Tongue (tissue), 2 donors: Measurements from ENCODE around the gene NTNG2. TPM values are rescaled to one million over a fixed set of nuclear protein-coding genes. Genes with fewer than 3 reads are reported as not detected.

ENCODE experiments used
- DNase-seq: peaks from one replicate; pipeline ENCODE4 v3.0.0-alpha.2; 2015
- total RNA-seq: library from RNA; depleted of rRNA; stranded (reverse); fragments of >200 nt; gene quantifications from one replicate; pipeline ENCODE4 v1.2.3, GENCODE V29; 2014

Gene NTNG2
- total RNA-seq, 1 donor from 2014 or later, result 1.3 TPM

DNA sequence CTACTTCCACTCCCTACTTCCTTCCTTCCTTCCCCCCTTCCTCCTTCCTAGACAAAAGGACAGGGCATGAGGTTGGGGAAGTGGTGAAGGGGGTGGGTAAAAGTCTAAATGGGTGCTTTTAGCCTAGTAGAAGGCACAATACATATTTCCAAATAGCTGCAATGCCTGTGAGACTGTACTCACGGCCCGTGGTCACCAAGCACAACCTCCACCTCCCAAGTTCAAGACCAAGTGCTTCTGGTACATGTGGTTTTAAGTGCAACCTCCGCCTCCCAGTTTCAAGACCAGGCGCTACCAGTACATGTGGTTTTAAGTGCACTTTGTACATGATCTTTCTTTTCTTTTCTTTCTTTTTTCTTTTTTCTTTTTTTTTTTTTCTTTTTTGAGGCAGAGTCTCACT lies 14.5 kb upstream of the NTNG2 start:
- DNase-seq, result no peak

DNA sequence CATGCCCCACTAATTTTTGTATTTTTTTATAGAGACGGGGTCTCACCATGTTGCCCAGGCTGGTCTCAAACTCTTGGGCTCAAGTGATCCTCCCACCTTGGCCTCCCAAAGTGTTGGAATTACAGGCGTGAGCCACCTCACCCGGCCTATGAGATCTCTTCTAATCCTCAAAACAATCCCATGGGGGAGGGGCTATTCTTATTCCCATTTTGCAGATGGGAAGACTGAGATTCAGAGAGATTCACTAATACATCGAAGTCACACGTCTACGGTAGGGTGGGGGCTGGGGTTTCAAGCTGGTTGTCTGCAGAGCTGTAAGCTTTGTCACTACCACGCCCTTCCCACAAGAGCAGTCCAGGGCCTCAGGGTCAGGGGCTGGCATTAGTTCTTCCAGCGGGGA lies 14.0 kb upstream of the NTNG2 start:
- DNase-seq, result no peak

DNA sequence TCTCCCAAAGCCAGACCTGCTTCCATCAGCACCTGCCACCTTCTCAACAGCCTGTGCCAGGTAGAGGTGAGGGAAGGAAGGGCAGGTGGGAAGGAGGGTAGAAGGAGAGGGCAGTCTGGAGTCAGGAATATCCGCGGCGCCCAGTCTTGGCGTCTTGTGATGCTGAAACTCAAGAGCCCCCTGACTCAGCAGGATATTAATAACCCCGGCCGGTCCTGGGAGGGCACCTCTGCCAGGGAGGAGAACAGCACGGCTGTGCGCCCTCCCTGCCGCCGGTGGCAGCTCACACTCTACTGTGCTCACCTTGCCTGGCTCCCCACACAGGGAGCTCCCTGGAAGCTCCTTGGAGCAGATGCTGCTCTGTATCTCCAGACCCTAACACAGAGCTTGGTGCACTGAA lies 11.6 kb upstream of the NTNG2 start:
- no peak for DNase-seq

DNA sequence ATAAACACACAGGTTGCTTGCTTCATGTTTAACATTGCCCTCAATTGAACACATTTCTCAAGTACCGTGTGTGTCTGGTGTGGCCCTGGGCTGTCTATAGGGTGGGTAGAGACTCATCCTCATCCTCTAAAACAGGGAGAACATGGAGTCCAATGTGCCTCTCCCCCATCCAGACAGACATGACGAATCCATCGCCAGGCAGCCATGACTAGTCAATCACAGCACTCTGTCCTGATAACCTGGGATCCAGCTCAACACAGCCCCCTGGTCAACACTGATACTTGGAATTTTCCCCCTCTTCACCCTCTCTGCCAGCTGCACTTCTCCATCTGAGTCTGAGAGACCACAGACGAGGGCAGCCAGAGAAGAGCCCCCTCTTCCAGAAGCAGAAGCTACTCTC lies 10.7 kb upstream of the NTNG2 start:
- DNase-seq, result no peak

DNA sequence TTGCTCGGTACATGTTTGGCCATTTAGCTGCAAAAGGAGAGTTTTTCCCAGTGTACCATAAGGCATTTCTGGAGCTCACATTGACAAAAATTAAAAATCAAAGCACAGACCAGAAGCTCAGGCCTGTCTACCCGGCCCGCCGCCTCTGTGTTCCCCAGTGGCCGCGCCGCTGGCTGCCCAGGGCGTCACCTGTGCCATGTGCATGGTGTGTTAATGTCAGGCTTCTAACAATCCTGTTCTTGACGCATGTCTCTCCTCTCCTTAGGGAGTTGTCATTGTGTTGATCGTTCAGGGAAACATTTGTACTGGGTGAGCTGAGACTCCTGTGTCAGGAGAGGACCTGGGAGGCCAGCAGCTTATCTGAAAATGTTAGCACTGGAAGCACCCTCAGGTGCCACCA lies 9.6 kb upstream of the NTNG2 start:
- no peak for DNase-seq

DNA sequence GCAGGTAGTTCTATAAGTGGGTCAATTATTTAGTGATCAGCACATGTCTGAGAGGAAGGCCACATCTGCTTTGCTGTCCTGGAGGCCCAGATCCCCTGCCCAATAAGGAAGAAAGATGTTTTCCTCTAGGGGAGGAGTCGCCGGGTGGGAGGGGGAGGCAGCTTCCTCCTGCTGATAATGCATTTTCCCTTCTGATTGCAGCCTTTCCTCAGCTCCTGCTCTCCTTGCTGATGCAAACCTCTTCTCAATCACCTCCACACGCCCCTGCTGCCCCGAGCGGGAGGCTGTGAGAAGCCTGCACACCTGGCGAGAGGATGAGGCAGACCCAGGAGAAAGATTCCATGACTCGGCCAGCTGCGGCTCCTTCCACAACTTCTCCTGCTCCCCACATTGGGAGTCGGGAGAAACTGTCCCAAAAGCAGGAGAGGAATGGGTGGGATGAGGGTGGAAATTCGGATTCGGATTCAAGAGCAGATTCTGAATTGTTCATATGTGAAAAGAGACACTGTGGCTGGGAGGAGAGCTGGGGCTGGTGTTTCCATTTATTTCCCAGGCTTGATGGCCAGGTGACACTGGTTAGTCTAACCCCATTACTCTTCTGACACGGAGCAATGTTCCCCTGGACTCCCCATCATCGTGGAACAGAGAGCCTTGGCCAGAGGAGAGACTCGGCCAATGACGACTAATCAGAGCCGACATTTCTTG lies 6.8 kb upstream of the NTNG2 start:
- no peak for DNase-seq

DNA sequence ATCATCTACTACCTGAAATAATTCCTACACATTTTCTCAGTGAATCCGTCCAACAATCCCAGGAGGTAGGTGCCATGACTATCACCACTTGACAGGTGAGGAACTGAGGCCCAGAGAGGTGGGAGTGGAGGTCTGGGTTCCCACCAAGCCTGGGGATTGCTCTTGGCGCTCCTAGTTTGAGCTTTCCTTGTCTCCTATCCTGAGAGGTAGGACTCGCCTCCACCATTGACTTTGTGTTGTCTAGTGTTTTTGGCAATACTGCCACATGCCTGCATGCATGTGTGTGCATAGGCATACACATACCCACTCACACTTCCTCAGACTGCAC lies 6.3 kb upstream of the NTNG2 start:
- DNase-seq, result no peak

DNA sequence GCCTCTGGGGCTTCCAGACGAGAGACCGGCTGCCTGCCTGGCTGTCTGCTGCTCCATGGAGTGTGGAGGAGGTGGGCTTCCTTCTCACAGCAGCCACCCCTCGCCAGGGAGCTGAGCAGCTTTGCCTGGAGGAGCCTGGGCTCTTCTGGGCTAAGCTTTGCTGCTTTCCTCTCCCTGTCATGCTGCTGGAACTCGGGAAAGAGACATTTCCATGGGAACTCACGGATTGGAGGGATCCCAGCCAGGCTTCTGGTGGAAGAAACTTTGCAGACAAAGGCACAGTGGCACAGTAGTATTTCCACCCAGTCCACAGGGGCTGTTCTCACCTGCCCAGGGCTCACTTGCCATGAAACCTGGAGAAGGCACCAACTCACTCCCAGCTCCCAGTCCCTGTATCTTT lies 5.6 kb upstream of the NTNG2 start:
- no peak for DNase-seq

DNA sequence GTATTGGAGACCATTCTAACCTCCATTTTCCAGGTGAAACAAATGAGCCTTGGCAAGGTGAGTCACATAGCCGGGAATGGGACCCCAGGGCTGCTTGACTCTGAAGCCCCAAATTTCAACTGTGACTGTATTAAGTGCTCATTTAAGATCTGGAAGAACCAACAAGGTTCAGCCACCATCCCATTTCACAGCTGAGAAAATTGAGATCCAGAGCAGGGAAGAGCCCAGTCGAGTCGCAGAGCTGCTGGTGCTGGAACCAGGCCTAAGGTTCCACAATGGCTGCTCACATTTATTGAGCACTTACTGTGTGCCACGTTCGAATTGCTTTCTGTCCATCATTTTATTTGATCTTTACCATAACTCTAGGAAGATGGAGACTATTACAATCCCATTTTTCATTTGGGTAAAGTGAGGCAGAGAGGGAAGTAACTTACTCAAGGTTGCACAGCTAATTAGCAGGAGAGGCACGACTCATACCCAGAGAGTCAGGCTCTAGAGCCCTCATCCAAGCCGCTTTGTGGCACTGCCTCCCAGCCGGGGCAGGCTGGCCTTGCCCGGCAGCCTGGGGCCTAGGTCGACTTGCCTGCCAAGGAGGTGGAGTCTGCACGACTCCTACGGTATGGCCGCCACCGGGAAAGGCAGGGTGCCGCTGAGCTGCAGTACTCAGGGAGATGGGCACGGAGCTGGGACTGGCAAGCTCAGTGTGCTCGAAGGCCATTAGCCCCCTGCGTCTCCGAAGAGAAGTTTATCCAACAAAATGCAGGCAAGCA lies 4.3 kb upstream of the NTNG2 start:
- DNase-seq, result no peak

DNA sequence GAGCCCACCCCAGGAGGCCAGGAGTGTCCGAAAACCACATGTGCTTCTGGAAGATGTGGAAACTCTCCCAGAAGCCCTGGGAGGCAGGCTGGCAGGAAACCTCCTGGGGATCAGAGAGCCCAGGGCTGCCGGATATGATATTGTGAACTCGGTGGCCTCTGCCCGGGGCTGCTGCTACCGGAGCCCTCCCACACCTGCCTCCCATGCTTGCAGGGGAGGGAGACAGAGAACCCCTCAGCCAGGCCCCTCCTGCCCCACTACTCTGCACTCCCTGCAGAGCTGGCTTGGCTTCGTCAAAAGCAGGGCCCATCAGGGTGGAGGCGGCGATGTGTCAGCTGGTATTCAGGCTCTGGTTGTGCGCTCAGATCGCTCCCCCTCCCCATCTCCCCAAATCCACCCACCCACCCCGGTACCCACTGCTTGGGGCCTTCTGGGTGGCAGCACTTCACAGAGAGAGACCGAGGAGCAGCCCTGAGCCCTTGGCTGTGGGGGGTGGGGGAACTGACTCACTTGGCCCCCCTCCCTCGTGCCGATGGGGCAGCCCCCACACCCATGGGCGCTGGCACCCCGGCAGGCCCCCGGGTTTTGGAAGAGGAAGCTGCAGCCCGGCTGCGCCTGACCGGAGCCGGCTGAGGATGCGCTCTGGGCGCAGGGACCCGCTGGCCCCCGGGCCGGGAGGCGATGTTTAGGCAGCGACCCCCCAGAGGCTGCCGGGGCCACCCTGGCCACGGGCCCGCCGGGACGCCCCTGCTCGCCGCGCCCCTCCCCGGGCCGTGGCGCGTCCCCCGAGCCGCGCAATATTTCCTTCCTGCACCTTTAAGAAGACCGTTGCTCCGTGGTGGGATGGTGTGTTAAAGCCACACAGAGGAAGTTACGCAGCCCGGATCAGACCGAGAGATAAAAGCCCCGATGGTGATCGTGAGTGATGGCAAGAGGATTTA lies 786 bp upstream of the NTNG2 start:
- peak; percentile 48 for DNase-seq

DNA sequence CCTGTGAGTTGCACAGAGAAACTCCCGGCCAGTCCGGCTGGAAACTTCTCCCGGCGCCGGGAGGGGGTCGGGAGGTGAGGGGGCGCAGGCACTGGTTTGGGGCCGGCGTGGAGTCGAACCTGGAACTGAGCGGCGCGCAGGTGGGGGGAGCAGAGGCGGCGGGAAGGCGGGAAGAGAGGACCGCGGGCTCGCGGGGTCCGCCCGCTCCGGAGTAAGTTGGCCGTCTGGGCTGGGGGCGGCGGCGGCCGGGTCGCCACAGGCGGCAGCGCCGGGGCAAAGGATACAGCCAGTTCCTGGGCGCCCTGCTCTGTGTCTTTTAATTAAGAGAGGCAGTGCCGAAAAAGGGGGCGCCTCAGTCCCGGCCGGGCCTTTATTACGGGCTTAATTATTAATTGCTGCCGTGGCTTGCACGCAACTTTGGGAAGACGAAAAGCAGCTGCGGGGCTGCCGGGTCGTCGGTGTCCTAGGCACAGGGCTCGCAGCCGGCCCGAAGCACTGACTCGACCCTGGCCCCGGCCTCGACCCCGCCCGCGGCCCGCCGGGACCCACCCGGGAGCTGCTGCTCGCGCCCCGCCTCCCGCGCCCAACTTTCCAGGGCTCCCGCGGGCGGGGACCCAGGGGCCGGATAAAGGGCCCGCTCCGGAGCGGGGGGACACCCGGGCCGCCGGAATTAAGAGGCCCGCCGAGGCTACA lies 1.1 kb downstream of the NTNG2 start:
- no peak for DNase-seq

DNA sequence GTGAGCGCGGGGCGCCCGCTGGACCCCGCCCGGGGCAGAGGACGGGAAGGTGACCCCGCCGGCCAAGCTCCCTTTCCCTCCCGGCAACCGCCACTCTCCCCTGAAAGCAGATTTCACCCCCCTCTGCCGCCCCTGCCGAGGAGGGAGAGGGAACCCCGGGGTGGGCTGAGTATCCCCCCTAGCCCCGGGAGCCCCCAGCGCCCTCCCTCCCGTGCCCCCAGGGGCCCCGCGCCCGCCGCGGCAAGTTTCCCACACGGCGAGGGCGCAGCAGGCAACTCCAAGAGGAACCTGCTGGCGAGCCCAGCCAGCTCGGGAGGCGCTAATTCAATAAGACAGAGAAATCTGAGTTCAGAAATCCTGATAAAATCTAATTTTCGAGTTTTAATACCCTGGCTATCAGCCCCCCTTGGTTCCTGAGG lies 1.6 kb downstream of the NTNG2 start:
- DNase-seq, result peak; percentile 29

DNA sequence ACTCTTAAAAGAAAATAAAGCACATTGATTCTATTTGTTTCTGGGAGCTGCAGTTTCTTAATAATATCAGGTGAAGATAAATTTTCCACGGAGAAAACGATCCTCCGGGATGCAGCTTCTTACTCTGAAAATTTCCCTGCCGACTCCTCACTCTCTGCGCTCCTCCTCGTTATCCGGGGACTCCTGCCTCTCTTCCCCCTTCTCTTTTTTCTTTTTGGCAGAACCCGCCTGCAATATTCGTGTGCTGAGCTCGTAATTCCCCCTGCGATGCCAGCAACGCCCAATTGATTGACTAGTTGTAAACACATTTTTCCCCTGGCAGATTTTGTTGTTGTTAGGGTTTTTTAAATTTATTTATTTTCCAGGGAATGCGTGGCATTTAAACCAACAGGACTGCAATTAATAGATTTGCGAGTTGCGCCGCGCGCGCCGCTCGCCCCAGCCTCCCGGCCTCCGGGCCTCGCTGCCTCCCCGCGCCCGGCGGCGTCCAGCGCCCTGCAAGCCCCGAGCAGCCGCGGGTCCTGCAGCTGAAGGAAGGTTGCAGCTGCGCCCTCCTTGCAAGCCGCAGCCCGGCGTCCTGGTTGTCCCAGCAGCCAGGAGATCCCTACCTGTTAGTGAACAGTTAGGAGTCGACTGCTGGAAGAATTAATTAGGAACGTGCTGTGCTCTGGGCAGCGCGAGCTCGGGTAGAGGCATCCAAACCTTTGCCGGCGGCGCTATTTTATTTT lies 2.2 kb downstream of the NTNG2 start:
- no peak for DNase-seq

DNA sequence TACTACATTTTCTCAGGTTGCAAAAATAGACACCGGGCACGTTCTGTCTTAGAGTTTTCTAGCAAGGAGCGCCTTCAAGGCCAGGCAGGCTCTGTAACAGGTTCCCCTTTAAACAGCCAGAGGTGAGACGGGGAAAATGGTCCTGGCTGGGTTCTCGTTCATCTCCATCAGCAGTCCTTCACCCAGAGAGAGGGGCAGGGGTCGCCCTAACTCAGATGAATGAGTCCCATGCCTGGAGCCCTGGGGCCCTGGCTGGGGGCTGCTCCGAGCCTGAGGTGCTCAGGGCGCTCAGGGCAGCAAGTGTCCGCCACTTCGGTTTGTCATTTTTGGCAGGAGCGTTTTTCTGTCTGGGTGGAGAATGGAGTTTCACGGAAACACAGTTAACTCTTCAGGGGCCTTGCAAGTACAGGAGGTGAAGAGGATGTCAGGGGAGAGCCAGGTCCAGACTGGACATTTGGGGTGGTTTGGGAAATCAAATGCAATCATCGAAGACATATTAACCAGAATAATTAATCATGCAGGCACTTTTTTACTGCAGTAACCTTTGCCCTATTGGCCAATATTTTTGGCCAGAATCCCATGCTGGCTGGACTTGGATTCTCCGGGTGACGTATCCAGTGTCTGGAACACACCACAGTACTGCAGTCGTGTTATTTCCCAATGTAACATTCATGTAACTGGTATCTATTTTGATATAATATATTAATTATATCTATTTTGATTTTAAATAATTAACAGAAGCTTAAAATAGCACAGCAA lies 2.9 kb downstream of the NTNG2 start:
- no peak for DNase-seq

DNA sequence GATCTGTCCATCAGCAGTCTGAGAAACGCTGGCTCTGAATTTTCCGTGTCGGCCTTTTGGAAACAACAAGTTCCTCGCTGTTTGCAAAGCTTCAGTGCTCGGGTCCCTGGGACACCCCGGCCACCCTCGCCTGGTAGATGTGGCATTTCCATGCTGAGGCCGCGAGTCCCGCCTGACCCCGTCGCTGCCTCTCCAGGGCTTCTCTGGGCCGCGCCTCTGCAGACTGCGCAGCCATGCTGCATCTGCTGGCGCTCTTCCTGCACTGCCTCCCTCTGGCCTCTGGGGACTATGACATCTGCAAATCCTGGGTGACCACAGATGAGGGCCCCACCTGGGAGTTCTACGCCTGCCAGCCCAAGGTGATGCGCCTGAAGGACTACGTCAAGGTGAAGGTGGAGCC lies 4.7 kb downstream of the NTNG2 start:
- no peak for DNase-seq

DNA sequence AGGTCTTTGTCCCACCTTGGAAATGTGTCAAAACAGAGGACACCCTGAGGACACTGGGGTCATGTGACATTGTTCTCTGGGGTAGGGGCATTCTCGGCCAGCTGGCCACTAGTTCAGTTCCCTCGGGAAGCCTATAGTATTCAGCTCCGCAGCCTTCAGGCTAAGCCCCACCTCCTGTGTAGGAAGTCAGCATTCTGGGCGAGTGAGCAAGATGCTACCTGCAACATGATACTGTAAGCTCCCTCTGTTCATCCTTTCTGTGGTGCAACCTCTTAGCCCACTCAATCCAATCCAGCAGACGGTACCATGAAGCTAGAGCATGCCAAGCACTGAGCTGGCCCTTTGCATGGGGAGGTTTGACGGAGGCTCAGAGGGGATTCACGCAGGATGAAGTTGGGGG lies 5.3 kb downstream of the NTNG2 start:
- no peak for DNase-seq

DNA sequence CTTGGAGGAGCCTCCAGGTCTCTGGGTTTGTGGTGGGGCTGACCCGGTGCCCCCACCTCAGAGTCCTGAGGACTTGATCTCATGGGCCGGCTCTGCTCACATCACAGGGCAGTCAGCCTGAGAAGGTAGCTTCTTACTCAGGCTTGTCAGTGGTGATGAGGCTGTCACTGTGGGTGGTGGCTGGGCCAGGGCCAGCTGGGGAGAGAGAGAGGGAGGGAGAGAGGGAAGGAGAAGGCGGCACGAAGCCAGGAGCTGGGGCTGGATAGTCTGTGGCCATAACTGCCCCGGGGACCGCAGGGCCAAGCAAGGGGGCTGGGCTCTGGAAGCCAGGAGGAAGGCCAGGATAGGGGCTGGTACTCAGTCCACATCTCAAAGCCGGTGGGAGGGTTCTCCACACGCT lies 6.5 kb downstream of the NTNG2 start:
- no peak for DNase-seq

DNA sequence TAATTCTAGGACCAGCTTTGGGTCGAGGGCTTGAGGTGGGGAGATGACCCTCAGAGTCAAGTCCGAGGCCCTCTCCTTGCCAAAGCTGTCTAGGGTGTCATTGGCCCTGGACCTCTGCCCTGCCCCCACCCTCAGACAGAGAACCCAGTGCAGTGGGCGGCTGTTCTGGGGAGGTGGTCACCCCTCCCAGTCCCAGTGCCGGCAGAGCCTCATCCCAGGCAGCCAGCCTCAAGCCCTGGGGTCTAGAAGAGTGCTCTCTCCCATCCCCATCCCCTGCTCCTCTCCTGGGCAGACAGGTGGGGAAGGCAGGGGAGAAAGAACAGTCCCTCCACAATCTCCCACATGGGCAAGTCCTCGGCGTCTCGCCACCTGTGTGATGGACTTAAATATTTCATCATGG lies 7.0 kb downstream of the NTNG2 start:
- DNase-seq, result no peak

DNA sequence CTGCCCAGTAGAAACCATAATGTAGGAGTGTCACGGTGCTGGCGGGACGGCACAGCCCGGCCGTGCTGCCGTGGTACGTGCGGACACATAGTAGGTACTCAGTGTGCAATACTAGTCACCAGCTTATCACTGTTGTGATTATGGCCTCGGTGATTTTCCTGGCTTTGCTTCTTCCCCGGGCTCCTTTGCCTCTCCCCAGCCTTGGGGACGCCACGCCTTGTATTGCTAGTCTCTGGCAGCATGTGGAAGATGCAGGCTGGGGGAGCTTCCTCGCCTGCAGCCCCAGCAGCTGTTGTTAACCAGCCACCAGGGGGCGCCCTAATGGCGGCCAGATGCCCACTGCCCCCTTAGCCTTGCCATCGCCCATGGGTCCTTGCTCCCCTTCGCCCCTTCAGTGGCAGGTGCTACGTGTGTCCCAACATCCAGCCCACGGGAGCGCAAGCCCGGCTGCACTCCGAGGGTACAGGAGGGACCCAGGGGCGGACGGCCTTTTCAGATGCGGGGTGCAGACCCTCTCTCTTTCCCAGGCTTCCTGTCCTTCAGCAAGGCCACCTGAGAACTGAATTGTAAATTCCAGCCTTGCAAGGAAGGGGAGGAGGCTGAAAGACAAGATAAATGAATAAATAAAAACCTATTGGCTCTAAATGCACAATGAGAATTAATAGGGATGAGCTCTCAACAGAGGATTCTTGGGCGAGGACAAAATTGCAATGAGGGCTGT lies 8.0 kb downstream of the NTNG2 start:
- DNase-seq, result peak; percentile 56

DNA sequence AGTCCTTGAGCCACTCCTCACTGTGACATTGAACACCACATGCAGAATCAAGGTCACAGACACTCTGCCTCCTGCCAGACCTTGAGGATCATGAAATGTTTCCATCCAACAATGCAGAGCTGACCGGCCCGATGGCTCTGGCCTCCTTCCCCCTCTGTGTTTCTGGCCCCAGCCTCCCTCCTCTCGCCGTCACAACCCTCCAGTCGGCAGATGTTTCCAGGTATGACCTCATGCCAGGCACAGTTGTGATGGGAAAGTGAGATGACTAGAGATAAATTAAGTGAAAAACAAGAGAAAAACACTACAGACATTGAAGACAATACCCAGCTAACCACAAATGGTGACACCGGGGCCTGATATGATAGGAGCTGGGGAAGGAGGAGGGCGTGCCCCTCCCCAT lies 9.8 kb downstream of the NTNG2 start:
- no peak for DNase-seq
